GM12891 (cell line): ENCODE data around the gene KCNAB1.

Source experiments
- POLR2A ChIP-seq: IDR thresholded peaks from 2 replicates; pipeline ENCODE4 v1.6.1; 2011; ENCODE audit warnings: low read depth, low read length, control low read depth
- TAF1 ChIP-seq: IDR thresholded peaks from 2 replicates; pipeline ENCODE4 v1.6.1; 2011; ENCODE audit warnings: low read depth, low read length, control low read depth

GRCh38 chr3:156530980-156531379, 410.6 kb downstream of the KCNAB1 start:
- TF ChIP-seq TAF1, result no peak
- TF ChIP-seq POLR2A, result no peak
